Measurements from ENCODE around the gene PNPLA3. TPM values are rescaled to one million over a fixed set of nuclear protein-coding genes. Genes with fewer than 3 reads are reported as not detected.

The PNPLA3 gene
- total and polyA plus RNA-seq, 2 of the 4 experiments (the other 2 are of a cell fraction): 3.6 to 7.5 TPM

DNA sequence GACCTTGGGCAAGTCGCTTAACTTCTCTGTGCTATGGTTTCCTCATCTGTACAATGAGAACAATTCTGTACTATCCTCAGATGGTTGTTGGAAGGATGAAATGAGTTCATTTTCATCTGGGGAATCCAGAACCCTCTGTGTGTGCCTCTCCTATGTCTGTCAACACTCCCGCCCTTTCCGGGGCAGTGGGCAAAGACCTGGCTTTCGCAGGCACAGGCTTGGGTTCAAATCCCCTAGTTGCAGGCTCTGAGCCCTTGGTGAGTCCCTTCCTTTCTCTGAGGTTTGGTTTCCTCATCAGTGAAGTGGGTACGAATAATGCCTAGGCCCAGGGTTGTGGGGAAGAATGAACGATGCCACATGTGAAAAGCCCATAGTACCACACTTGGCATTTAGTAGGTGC is 37.8 kb upstream of the PNPLA3 start:
- POLR2A ChIA-PET (ENCODE audit: unreplicated experiment): no interaction called here

More for the DNA sequence above, 37.8 kb upstream of the PNPLA3 start:
- H3K79me1 ChIP-seq (ENCODE audit: low read depth in 1 of 2, low read length in 2 of 2): no peaks in the 10 kb centered on the region
- intact Hi-C loops (cut with micrococcal nuclease) (loop anchor here (1.0 kb wide), 1 partner anchor 497 kb away; no protein-coding TSS in a partner anchor), dilution Hi-C loops (cut with HindIII; ENCODE audit: low sequenced_read_pairs, unreplicated experiment) (no loop called here), in situ Hi-C loops (cut with MboI; ENCODE audit: low sequenced_read_pairs) (no loop called here)
- ATAC-seq (ENCODE audit: low read depth): no peak
- TF ChIP-seq NFE2L2 (IDR thresholded peaks at IDR 0.05; ENCODE audit: low read depth, low read length): no peak
- TF ChIP-seq MAFK (IDR thresholded peaks at IDR 0.05; ENCODE audit: low read depth, low read length): no peak
- no peak for TF ChIP-seq CHD1 (IDR thresholded peaks at IDR 0.05; ENCODE audit: low read depth, low read length)
- TF ChIP-seq, protein P1, sequence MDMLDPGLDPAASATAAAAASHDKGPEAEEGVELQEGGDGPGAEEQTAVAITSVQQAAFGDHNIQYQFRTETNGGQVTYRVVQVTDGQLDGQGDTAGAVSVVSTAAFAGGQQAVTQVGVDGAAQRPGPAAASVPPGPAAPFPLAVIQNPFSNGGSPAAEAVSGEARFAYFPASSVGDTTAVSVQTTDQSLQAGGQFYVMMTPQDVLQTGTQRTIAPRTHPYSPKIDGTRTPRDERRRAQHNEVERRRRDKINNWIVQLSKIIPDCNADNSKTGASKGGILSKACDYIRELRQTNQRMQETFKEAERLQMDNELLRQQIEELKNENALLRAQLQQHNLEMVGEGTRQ (IDR thresholded peaks at IDR 0.05; ENCODE audit: low read depth, low read length): no peak
- TF ChIP-seq MAZ (IDR thresholded peaks at IDR 0.05; ENCODE audit: borderline replicate concordance, low read depth, low read length): no peak
- TF ChIP-seq SMC3 (IDR thresholded peaks at IDR 0.05; ENCODE audit: low read depth, low read length): no peak
- TF ChIP-seq RAD21 (IDR thresholded peaks at IDR 0.05; ENCODE audit: low read length): no peak
- no peak for TF ChIP-seq RFX5 (IDR thresholded peaks at IDR 0.05; ENCODE audit: low read depth, low read length)
- TF ChIP-seq POLR2A (IDR thresholded peaks at IDR 0.05; ENCODE audit: low read depth, low read length): no peak
- TF ChIP-seq MXI1 (IDR thresholded peaks at IDR 0.05; ENCODE audit: borderline replicate concordance, low read depth, low read length): no peak
- H2AFZ ChIP-seq (replicated peaks; ENCODE audit: low read length, poor library complexity): no peak overlapping the region
- no peak overlapping the region for H3K56ac ChIP-seq (ENCODE audit: extremely low read depth, insufficient read depth, low read length)
- CTCF ChIA-PET: interaction anchor here (1.0 to 1.4 kb wide), 3 partner anchors 9 to 613 kb away, joined by 3 to 5 read pairs (median 3); no protein-coding TSS in a partner anchor
- H3K18ac ChIP-seq (ENCODE audit: low read depth, low read length): no peak overlapping the region
- H2BK5ac ChIP-seq (ENCODE audit: low read depth, low read length, poor library complexity, severe bottlenecking): no peak overlapping the region
- H4K8ac ChIP-seq (ENCODE audit: low read depth in 2 of 2, low read length in 2 of 2): no peak overlapping the region
- H2AK9ac ChIP-seq (replicated peaks; ENCODE audit: low read depth, low read length, poor library complexity): no peak overlapping the region
- H2BK20ac ChIP-seq (ENCODE audit: low read depth, low read length): no peak overlapping the region
- H3K23ac ChIP-seq (ENCODE audit: low read depth, low read length): no peak overlapping the region
- H3K9me1 ChIP-seq (ENCODE audit: insufficient read depth, low read length): no peaks in the 10 kb centered on the region
- H2AK5ac ChIP-seq (ENCODE audit: low read depth, low read length): no peak overlapping the region
- no peaks in the 10 kb centered on the region for H3K36me3 ChIP-seq (ENCODE audit: control insufficient read depth, insufficient read depth, low read length)
- no peak overlapping the region for H3K4ac ChIP-seq (ENCODE audit: low read depth, low read length)
- H4K20me1 ChIP-seq (ENCODE audit: insufficient read depth, low read length): no peaks in the 10 kb centered on the region
- H3K27ac ChIP-seq (ENCODE audit: insufficient read depth, low read length): no peak overlapping the region
- DNase-seq: no peak
- peaks cover 14% of the 10 kb centered on the region for H3K27me3 ChIP-seq (ENCODE audit: control insufficient read depth, insufficient read depth, low read length)
- H2BK15ac ChIP-seq (ENCODE audit: low read depth, low read length): no peak overlapping the region
- no peaks in the 10 kb centered on the region; the same call in 1 of the 2 replicates for H3K9me3 ChIP-seq (ENCODE audit: control insufficient read depth, insufficient read depth, low read length)
- no CpG with 5 or more reads among the region's 6 CpGs for WGBS, 2 experiments (ENCODE audit: extremely low coverage in 2 of 2, insufficient read length in 1 of 2)
- no peak overlapping the region for H2BK120ac ChIP-seq (ENCODE audit: low read depth, low read length)
- no peak overlapping the region for H3K14ac ChIP-seq (replicated peaks; ENCODE audit: low read depth, low read length)
- no peak overlapping the region for H3K9ac ChIP-seq (ENCODE audit: low read depth, low read length)
- no peak overlapping the region for H3K4me2 ChIP-seq (ENCODE audit: low read depth, low read length)
- H3K4me1 ChIP-seq (ENCODE audit: control insufficient read depth, insufficient read depth, low read length): no peaks in the 10 kb centered on the region
- H4K91ac ChIP-seq (ENCODE audit: insufficient read depth, low read depth, low read length): no peak overlapping the region
- BruUV-seq (replicated peaks): no TSS peak
- H3K4me3 ChIP-seq (ENCODE audit: insufficient read depth, low read depth, low read length): no peak overlapping the region
- no peak overlapping the region for H4K5ac ChIP-seq (ENCODE audit: low read depth, low read length)
